ENCODE data around the gene GLT1D1.
A peak's percentile ranks its signal among the peaks of the same experiment; 100 is the strongest.

Gene GLT1D1

DNA sequence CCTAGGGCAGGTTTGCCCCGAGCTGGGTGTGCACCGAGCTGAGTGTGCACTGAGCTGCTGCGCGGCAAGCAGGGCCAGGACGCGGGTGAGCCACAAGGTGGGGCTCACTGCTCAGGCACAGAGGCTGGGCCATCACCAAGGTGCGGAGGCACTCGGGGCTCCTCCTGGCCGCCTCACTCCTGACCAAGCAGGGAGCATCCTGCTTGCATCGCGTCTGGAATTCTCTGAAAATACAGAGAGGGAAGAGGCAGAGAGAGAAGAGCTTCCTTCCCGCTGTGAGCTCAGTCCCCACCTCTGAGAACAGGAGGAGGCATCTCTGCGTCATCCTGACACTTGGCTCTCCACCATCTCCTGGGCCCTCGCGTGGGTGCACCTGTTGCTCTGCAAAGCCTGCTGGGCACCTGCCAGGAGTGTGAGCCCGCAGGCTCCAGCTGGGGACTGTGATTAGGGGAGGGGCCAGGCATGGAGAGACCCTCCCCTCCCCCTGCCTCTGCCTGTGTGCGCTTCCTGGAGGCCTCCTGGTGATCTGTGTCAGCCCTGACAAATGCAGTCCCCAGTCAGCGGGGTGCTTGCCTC lies 116.3 kb downstream of the GLT1D1 start:
- DNase-seq = peak in 1 of 3 donors; percentile 12

GRCh38 chr12:128970110-128970509 lies 116.8 kb downstream of the GLT1D1 start:
- DNase-seq = no peak

DNA sequence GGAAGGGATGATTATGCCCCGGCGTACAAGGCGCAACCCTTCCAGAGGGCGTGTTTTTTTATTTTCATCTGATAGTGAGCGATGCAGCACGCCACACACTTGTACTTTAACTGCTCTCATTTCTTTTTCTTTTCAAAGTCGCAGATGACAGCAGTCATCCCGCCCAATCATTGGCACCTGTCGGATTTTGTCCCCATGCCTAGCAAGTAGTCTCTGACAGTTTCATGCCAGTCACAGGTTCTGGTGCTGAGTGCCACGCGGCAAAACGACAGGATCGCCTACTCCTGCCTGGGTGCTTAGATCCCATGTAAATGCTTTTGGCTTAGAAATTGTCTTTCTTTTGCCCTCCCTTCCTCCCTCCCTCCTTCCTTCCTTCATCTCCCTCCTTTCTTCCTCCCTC lies 117.7 kb downstream of the GLT1D1 start:
- DNase-seq = no peak

- DNase-seq = no peak
Observed at GRCh38 chr12:128971802-128972201, 118.5 kb downstream of the GLT1D1 start.

DNA sequence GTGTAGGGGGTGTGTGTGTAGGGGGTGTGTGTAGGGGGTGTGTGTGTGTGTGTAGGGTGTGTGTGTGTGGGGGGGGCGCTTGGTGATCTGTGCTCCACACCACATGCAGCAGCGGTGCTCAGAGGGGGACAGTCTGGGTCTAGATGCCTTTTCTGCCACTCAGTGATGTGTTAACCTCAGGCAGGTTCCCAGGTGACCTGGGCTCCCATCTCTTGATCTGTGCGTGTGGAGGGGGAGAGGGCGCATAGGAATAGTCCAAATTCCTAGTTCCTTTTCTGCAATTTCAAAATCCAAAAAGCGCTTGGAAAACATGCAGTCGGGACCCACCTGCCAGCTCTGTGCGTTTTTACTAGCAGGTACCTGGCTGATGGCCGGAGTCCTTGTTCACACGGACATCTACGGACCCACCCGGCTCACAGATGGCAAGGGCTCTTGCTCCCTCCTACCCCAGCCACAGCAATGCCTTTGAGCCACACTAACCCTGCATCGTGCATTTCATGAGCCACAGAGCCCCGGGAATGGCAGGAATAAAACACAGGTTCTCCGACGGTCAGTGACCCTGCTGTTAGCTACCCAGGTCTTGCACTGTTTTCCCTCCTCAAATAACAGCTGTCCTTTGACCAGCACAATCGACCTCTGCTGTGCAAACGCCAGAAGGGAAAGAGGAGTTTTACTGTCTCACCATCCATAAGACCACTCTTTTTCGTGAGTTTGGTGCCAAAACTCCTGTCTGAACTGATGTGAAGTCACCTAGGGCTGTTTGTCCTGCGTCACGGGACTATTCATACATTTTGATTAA lies 120.8 kb downstream of the GLT1D1 start:
- DNase-seq = no peak

- DNase-seq = no peak
Observed at GRCh38 chr12:128974881-128975280, 121.6 kb downstream of the GLT1D1 start.

DNA sequence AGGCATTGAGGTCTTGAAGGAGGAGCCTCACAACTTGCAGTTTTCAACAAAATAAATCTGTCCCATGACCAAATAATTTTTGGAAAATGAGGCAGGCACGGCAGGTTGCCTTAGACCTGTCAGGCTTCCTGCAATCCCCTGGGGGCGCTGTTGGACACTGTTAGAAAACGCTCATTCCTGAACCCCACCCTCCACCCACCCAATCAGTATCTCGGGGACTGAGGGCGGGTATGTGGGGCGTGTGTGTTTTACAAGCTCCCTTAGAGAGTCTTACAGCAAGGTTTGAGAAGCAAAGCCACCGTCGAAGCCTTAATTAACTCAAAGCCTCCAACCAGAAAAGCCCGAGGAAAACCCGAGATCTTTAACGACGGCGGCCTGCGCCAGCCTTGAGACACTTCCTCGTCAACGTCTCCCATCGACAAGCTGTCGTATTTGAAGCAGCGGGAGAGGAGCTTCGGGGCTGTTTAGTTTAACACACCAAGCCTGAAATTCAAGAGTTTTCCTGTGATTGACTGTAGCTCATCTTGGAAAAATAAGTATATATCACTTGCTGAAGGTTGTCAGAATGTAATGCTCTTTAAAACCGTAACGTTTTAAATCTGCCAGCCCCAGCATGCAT lies 123.0 kb downstream of the GLT1D1 start:
- peak; percentile 19 to 74 (median 49) for DNase-seq

- no peak for DNase-seq
Observed at GRCh38 chr12:128977441-128977840, 124.2 kb downstream of the GLT1D1 start.

GRCh38 chr12:128978067-128978466 lies 124.8 kb downstream of the GLT1D1 start:
- no peak for DNase-seq

DNA sequence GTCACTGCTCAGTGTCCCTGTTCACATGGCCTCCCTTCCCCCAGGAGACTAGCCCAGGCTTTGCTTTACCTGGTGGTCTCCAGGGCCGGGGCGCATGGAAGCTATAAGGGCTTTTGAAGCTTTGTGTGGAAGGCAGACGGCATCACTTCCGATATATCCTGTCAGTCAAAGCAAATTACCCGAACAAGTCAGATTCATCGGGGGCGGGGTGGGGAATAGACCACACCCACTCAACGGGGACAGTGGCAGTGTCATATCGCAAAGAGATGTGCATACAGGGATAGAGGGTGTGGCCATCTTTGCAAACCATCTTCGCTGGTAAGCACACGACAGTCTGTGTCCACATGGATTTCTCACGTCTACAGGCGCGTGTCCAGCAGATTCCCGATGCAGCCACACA lies 127.3 kb downstream of the GLT1D1 start:
- no peak for DNase-seq

- DNase-seq = no peak
Observed at GRCh38 chr12:128981971-128982533, 128.8 kb downstream of the GLT1D1 start.

GRCh38 chr12:128982933-128983332 lies 129.7 kb downstream of the GLT1D1 start:
- no peak for DNase-seq

DNA sequence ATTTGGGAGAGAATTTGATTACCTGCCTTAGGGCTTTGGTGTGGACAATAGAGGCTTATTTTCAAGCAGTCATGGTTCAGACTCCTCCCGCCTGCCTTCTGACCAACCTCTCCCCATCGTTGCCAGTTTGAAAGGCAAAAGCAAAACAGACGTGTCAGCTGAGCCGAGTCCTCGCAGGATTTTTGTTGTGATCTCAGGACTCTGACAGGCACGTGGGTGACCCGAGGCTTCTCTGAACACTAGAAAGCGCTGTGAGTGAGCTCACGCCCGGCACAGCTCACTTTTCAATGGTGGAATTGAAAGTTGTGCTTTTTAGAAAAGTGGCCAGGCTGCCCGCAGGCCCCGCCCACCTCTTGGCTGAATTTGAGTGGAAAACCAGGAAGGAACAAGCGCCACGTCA lies 130.1 kb downstream of the GLT1D1 start:
- no peak for DNase-seq

GRCh38 chr12:128986957-128987356 lies 133.7 kb downstream of the GLT1D1 start:
- DNase-seq = no peak

DNA sequence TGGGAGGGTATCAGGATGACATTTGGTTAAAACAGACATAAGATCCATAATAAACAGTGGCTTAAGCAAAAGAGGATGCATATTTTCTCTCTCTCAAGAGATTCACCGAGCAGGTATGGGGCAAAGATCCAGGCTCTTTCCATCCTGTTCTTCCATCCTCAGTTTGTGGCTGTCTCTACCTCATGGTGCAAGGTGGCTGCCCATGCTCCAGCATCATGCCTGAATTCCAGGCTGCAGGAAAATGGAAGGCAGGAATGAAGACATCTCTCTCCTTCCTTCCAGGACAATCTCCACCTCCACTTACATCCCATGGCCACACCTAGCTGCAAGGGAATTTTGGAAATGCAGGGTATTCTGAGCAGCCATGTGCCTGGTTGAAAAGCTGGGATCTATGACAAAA lies 136.0 kb downstream of the GLT1D1 start:
- DNase-seq = no peak

- no peak for DNase-seq
Observed at GRCh38 chr12:128991716-128992115, 138.4 kb downstream of the GLT1D1 start.

DNA sequence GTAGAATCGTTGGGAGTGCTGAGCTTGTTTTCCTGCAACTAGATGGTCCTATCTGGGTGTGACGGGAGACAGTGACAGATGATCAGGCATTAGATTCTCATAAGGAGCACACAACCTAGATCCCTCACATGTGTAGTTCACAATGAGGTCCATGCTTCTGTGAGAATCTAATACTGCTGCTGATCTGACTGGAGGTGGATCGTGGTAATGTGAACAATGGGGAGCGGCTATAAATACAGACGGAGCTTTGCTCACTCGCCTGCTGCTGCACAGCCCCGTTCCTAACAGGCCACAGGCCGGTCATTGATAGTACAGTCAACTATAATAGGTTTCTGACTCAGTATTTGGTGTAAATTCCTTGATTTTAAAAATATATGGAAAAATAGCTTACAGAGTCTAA lies 138.8 kb downstream of the GLT1D1 start:
- DNase-seq = no peak

DNA sequence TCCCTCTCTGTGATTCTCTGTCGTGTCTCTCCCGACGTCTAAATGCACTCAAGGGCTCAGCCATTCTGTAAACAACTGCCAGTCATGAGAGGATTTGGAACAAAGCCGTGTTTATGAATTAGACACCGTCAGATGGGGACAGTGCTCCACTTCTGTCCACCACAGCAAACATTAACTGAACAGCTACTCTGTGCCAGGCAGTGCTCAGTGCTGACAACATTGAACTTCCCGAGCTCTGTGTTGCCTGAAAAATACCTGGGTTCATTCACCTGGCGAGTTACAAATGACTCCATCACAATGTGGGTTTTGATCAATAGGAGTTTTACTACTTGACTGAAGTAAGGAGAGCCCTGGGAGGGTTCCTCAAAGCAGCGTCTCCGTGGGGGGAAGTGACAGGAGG lies 139.3 kb downstream of the GLT1D1 start:
- DNase-seq = no peak

GRCh38 chr12:128994856-128995255 lies 141.6 kb downstream of the GLT1D1 start:
- no peak for DNase-seq

DNA sequence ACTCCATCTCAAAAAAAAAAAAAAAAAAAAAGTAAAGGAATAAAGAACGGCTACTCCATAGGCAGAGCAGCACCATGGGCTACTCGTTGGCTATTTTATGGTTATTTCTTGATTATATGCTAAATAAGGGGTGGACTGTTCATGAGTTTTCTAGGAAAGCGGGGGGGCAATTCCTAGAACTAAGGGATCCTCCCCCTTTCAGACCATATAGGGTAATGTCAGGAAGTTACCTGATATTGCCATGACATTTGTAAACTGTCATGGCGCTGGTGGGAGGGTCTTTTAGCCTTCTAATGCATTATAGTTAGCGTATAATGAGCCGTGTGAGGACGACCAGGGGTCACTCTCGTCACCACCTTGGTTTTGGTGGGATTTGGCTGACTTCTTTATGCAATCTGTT lies 142.3 kb downstream of the GLT1D1 start:
- DNase-seq = no peak

DNA sequence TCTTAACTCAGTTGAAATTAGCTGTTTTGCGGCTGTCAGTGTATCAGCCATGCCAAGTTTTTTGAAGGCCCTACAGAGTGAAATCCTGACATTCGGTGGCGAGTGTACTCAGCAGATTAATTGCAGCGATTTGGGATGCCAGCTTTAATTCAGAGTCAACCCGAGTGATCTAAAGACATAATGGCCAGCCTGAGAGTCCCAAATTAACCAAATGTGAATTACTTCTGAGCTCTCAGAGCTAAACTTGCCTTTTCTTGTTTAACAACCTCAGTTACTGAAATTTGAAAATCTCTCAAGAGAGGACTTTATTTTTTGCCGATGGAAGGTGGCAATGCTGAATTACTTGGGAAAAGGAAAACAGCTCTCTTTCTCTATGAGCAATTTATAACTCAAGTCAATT lies 148.5 kb downstream of the GLT1D1 start:
- no peak for DNase-seq

DNA sequence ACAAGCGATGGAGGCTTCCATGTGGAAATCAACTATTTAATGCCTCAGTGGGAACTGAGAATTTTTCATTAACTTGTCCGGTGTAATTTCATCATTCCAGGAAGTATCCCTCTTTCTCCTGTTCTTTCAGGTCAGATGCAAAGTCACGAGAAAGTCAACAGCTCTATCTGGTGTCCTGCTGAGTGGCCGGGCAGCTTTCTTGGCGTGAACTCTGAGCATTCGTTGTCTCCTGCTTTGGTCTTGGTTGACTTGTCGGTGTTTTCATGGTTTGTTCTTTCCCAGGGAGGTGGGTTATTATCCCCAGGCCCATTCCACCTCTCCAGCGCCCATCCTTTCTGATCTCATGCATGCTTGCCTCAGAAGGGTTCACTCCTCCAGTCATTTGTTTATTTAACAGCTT lies 149.1 kb downstream of the GLT1D1 start:
- no peak for DNase-seq

DNA sequence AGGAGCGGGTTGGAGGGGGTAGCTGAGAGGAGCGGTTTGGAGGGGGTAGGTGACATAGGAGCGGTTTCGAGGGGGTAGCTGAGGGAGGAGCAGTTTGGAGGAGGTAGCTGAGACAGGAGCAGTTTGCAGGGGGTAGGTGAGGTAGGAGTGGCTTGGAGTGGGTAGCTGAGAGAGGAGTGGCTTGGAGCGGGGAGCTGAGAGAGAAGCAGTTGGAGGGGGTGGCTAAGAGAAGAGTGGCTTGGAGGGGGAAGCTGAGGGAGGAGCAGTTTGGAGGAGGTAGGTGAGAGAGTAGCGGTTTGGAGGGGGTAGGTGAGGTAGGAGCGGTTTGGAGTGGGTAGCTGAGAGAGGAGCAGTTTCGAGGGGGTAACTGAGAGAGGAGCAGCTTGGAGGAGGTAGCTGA lies 152.1 kb downstream of the GLT1D1 start:
- DNase-seq = no peak

DNA sequence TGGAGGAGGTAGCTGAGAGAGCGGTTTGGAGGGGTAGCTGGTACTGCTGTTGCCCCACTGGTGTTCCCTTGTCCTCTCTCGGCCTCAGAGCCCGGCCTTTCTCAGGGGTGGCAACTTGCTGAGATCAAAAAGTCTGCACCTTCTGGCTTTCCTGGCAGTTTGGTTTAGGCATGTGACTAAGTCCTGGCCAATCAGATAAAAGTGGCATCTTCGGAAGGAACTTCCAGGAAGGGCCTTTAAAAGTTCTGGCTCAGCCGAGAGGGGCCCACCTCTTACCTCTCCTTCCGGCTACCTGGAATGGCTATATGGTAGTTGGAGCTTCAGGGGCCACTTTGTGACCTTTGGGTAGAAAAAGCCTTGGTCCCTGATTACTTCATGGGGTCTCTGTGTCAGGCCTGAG lies 152.6 kb downstream of the GLT1D1 start:
- DNase-seq = no peak
